ENCODE results near the gene LINS1. TPM values are rescaled to one million over a fixed set of nuclear protein-coding genes. Genes with fewer than 3 reads are reported as not detected.

LINS1 gene
- total RNA-seq, 1 donor from 2014 or later, result 5.5 TPM

DNA sequence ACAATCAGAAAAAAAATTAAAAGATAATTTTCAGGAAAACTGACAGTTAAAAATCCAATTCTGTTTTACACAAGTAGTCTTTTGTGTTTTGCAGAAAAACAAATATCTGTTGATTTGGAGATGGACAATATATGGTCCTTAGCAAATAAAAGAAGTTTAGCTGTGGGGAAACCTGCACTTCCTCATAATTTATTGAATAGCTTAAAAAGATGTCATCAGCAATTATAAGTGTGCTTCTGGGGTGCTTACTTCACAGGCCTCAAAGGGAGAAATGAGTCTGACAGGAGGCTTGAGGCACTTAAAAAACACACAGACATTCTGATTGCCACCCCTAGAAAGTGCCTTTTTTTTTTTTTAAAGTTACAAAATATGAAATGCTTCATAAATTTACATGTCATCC lies 41.7 kb downstream of the LINS1 start:
- DNase-seq (ENCODE audit: low read depth in 2 of 2), result no peak

DNA sequence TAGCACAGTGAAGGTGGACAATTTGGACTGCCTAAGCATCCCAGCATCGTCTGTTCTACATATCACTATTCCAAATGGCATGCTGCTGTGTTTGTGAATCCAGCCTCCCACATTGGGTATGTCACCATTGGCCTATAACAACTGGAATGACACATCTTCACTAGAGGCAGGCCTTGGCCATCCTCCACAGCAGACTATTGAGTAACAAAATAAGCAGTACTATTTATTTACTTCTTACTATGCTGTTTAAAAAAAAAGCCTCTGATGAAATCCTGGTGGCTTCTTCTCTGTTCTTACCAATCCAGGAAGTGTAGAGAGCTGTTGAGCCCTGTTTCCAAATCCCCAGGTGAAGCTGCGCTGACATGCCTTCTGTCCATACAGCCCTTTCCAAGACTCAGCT lies 42.7 kb downstream of the LINS1 start:
- DNase-seq (ENCODE audit: low read depth in 2 of 2), result no peak

DNA sequence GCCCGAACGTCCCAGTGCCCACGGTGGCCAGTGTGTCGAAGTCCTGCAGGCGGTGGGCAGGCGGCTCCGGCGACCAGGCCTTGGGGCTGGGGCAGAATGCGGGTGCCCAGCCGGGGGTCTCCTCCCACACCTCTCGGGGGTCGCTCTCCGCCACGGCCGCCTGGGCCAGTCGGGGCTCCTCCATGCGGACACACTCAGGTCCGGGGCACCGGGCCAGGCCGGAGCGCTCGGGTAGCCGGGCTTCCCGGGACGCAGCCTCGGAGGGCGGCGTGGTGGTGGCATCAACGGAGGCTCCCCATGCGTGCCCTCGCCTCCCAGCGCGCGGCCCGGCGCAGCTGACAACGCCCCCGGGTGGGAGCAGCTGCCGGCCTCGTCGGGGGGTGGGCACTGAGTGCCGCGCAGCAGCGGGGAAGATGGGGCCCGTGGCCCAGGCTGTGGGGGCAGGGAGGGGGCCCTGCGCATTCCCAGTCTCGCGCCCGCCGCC lies 43.2 kb downstream of the LINS1 start:
- DNase-seq (ENCODE audit: low read depth in 2 of 2), result no peak

DNA sequence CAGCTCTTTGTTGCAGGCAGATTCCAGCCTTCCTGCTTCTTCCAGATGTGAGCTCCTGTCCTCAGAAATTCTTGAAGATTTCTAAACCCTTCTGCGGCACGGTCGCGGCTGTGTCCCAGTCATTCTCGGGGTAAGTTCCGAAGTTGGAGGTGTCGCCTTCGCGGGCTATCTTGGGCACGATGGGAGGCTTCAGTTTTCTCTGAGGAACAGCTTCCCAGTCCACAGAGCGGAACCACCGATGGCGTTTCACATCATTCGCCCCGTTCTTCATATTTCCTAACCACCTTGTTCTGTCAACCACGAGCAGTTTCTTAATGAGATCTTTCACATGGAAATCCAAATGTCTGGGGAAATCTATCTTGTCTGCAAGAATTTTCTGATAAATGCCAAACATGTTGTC lies 48.5 kb downstream of the LINS1 start:
- DNase-seq (ENCODE audit: low read depth in 2 of 2), result no peak

DNA sequence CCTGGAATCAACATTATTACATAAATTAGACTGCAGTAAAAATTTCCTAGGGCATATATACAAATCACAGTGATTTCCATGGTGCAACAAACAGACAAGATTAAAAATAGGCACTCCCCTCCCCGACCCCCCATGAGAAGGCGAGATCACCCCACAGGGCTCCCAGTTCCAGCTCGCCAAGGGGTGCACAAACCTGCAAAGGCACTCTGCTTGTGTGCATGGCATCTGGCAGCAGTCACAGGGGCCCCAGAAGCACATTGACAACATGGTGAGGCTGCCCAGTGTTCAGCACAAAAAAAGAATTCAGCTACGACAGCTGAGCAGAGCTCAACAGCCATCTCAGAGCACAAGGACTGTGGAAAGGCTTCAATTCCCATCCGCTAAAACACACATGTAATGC lies 54.0 kb downstream of the LINS1 start:
- no peak for DNase-seq (ENCODE audit: low read depth in 2 of 2)

DNA sequence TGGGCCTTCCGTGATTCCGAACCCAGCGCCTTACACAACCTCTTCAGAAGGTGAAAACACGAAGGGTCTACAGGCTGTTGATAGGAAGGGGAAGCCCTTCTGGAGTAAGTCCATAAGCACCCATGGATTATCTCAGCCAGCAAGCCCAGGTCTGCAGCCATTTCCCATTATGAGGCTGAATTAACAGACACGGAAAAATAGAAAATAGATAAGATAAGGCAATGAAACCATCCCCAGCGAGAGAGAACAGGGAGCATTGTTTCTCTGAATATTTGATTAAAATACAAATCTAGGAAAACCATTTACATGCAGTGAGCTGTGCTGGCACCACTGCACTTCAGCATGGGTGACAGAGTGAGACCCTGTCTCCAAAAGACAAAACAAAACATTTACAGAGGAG lies 57.0 kb downstream of the LINS1 start:
- no peak for DNase-seq (ENCODE audit: low read depth in 2 of 2)

DNA sequence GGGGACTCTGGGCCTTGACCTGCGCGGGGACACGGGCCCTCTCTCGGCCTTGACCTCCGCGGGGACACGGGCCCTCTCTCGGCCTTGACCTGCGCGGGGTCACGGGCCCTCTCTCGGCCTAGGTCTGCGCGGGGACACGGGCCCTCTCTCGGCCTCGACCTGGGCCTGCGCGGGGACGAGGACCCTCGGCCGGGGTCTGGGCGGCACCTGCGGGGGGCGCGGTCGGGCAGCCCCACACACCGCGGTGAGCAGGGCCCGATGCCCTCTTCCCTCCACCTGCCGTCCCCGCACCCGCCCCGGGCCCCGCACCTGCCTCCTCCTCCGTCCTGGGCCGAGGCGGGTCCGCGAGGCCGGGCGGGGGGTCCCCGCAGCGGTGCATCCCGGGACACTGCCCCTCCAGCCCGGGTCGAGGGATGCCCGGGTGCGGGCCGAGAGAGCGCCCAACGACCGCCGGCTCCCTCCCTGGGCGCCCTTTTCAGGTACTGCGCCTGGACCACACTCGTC lies 57.6 kb downstream of the LINS1 start:
- DNase-seq (ENCODE audit: low read depth in 2 of 2), result no peak

DNA sequence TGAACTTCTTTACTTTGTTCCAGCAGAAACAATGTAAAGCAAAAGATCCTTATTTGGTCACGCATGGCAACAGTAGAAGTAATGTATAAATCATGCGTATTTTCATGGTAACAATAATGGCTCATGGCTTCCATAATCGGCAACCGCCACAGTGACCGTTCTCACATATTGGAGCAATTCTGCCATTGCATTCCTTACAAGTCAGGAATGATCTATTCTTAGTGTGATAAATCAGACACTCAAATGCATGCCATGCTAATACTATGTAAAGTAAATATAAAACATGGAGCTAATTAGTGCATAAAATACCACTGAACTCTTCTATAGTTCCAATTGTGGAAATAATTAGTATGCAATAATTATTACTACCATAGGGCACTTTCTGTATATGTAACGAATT lies 59.7 kb downstream of the LINS1 start:
- DNase-seq (ENCODE audit: low read depth in 2 of 2), result no peak

DNA sequence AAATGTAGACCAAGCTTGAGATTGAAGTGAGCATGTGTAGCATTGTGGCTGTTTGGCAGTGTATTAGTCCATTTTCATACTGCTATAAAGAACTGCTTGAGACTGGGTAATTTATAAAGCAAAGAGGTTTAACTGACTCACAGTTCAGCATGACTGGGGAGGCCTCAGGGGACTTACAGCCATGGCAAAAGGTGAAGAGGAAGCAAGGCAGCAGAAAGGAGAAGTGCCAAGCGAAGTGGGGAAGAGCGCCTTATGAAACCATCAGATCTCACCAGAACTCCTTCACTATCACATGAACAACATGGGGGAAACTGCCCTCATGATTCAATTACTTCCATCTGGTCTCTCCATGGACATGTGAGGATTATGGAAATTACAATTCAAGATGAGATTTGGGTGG lies 64.7 kb downstream of the LINS1 start:
- DNase-seq (ENCODE audit: low read depth in 2 of 2), result no peak

DNA sequence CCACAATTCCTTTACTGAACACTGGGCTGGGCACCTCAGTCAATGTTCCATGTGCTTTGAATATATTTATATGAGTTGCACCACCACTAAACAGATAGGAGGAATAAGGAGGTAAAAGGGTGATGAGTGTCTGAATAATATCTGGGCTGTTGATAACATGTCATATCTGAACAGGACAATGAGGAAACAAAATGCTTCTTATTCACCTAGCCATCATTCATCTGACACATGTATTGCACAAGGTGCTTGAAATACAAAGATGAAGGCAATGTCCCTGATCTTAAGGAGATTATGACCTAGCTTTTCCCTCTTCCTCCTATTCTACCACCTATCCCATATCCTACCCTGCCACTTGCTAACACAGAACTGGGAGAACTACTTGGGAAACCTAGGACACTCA lies 65.3 kb downstream of the LINS1 start:
- no peak for DNase-seq (ENCODE audit: low read depth in 2 of 2)

DNA sequence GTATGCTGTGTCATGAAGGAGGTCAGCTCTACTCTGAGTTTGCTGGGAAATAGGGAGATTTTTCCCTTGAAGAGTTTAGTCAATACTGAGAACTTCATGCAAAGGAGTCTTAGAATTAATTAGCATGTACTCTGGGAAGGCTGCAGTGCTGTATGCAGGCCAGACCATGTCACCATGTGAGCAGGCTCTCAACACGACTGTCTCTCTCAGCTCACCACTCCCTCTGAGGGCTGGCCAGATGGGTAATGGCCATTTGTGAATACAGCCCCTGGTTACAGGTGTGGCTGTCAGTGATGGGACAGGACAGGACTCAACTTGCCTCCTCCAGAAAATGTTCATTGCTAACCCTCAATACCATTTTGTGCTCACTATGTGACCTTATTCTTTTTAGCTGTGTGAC lies 68.1 kb downstream of the LINS1 start:
- DNase-seq (ENCODE audit: low read depth in 2 of 2), result no peak

DNA sequence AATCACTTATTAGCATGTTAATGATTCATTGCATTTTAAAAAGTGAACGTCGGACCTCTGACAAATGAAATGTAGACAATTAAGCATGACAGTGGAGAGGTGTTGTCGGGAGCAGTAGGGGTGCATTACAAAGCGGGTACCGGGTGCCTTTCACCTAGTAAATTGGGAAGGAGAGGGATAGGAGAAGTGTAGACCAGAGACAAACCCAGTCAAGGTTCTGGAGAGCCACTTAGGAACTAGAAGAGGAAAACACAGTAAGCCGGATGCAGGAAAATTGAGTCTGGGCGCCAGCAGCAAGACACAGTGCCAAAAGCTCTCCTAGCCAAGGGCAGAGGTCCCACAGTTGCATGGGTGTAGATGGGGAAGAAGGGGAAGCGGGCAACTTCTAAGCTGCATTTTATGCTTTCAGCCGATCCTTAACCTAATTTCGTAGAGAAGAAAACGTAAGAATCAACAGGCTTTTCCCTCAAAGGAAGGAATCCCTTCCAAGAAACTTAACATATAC lies 70.1 kb downstream of the LINS1 start:
- DNase-seq (ENCODE audit: low read depth in 2 of 2), result no peak

DNA sequence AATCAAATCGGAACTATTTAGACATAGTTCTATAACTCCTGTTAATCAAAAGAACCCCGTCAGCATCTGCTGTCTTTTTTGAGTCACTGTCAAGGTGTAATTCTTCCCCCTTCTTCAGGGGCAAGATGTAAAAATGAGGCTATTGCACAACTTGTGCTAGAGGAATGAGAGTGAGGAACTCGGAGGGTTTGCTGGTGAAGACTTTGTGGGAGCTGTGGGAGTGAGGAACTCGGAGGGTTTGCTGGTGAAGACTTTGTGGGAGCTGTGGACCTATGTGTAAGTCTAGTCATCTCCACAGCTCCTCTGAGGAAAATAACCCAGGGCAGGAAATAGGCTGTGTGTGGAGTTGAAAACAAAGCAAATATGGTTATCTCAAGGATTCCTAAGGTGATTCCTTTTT lies 70.8 kb downstream of the LINS1 start:
- no peak for DNase-seq (ENCODE audit: low read depth in 2 of 2)

DNA sequence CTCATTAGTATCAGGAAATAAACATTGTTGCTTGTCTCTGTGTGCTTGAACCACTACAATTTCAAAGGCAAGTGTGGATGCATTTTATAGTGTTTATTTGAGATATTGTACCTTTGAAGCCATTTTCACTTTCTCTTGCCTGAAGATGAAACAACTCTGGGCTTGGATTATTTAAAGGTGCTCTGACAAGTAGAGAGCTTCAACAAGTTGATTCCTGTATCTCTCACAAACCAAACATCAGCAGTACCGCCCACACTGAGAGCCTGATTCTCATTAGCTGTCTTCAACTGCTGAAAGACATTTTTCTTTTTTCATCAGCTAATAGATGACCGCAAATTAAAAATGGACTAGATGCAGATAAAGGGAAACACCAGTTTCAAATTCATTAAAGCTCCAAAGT lies 72.4 kb downstream of the LINS1 start:
- DNase-seq (ENCODE audit: low read depth in 2 of 2), result no peak

DNA sequence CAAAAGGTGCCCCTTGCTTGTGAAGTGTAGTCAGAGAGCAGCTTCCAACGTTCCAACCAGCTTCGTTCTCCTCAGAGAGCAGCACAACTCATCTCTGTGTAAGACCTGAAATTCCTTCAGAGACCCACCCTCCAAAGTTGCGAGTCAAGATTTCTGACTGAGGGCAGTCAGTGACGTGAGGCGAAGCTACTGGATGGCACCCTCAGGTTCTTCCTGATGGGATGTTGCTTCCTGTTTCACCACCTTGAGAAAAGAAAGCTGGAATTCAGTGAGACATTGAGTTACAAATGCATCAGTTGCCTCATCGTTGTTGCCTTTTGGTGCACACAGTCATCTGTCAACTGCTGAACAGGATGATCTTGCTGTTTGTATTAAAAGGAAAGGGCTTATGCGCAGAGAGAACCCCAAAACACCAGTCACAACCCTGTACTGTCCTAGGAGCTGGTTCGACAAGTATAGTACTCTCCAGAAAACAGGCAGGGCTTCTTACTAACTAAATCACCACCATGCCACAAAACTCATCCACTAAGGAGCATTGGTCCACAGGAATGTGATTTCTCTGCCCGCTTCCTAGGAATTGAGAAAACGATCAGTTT lies 73.1 kb downstream of the LINS1 start, which contains the start of gene CERS3:
Gene CERS3 (minus strand): TSS at position 118 of the 596 bp plus-strand sequence. CDS start 27,101 bp downstream, outside the sequence.
- DNase-seq (ENCODE audit: low read depth in 2 of 2), result no peak

DNA sequence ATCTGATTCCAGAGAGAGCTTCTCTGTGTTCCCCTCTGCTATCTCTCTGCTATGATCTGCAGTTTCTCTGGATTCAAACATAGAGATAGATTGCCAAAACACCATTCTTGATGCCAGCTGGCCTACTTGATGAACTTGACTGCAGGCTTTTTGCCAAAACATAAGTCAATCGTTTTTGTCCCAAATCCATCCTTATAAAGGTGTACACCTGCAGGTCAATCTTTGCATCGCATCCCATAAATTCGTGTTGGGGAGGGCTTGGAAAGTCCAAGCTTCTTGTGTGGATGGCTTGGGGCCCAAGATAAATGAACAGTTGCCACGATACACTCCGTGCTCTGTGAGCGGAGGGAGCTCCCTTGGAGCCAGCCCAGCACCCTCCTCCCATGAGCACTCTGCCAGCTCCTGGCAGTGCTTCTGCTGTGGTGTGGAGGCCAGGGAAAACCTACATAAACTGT lies 75.9 kb downstream of the LINS1 start:
- no peak for DNase-seq (ENCODE audit: low read depth in 2 of 2)

DNA sequence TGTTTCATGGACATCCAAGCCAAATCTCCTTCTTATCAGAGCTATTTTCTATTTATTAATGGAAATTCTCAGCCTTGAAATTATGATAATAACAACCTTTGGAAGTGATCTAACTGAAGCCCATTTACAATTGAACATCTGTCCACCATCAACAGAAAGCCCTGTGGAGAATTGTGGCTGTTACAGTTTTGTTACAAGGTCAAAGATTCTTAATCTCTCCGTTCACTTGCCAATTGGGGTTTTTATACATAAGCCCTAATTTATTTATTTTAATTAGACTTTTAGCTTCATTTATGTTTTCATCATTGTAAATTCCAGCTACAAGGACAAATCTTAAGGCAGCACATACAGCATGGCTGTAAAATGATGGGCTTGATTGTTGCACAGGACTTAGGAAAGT lies 76.5 kb downstream of the LINS1 start:
- DNase-seq (ENCODE audit: low read depth in 2 of 2), result no peak

DNA sequence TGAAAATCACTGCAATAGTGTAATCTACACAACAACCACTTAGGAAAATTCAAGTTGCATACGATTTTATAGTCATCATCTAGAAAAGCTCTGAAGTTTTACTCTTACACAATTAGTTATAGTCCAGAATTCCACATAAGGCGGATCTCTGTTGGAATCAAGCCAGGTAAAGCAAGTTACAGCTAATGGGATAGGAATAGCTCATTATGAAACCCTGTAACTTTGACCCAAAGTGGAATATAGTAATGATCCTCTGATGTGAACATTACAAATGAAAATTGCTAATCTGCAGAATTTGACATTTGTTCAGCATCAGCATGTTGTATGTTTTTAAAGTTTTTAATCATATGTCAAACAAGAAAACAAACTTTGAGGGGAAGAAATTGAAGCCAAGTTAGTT lies 77.7 kb downstream of the LINS1 start:
- DNase-seq (ENCODE audit: low read depth in 2 of 2), result no peak

DNA sequence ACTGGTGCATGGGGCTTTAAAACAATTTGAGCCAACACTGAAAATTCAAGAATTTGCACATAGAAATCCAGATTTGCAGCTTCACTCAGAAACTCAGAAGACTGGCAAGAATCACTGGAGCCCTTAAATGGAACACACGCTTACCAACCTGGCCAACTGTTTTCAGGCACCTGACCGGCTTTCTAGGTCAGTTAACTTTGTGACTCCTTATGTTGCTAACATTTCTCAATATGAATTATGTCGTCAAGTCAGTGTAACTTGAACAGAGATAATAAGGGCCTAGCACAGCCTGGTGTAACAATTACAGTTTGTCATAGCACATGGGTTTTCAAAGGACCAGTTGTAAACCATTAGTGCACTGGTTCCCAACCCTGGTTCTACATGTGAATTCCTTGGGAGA lies 80.1 kb downstream of the LINS1 start:
- DNase-seq (ENCODE audit: low read depth in 2 of 2), result no peak

DNA sequence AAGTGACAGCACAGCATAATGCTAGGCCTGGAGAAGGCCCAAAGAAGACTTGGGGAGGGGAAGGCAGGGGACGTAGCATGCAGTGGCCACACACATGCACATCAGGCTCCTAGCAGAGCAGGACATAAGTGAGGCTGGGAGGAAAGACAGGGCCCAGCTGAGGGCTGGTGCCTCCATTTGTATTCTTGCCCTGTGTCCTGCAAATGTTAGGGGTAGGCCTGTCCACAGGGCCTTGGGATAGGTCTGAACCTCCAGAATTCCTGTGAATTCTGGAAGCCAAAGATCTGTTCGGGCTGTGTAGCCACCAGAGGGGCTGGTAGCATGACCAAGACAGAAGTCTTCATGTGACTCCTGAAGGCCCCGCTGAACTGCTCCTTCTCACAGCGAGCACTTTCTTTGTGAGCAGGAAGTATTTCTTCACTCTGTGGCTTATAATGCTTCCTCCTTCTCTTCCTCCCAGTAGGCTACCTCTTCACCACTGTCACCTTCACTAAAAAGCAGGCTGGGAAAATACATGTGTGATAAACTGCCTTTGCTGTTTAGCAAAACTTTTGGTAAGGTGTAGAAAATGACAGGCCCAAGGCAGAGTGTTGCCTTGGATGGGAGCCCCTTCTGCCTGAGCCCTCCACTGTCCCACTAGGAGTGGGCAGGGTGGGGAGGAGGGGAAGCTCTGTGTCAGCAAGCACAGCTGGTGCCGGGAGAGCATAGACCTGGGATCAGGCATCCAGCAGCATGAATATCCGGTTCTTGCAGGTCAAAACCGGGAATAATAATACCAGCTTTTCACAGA lies 81.7 kb downstream of the LINS1 start:
- no peak for DNase-seq (ENCODE audit: low read depth in 2 of 2)

DNA sequence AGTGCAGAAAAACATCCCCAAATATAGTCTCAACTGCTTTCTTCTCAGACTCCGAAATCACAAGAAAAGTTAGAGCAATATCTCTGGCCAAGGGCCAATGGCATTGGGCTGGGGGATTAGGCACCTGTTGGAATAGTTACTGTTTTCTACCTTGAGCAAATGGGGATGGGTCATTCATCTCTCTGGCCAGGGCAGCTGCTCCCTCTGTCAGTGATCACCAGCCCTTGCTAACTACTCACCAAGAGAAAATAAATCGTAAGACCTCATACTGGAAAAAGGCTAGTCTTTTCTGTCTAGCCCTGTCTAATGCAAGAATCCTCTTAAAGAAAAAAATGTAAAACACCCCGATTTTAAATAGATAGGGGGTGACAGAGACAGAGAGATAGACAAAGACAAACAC lies 84.1 kb downstream of the LINS1 start:
- no peak for DNase-seq (ENCODE audit: low read depth in 2 of 2)

Measured in dermis microvascular lymphatic vessel endothelial cell (primary cell).